IMR-90 (cell line): ENCODE data around the gene WASF1.

Experiments used
- BHLHE40 ChIP-seq: fragments of 150-350 bp; IDR thresholded peaks from 2 replicates; pipeline ENCODE4 v1.6.1; 2016; ENCODE audit warnings: mild to moderate bottlenecking, low read depth, low read length
- CEBPB ChIP-seq: IDR thresholded peaks from 2 replicates; pipeline ENCODE4 v1.6.1; 2012; ENCODE audit warnings: low read depth, low read length, improper control_type of control experiment
- CTCF ChIP-seq: conservative IDR thresholded peaks from 2 replicates; pipeline ENCODE4 v1.5.1; 2012; ENCODE audit warnings: mild to moderate bottlenecking, low read depth, low read length, improper control_type of control experiment
- MAFK ChIP-seq: IDR thresholded peaks from 2 replicates; pipeline ENCODE4 v1.6.1; 2012; ENCODE audit warnings: low read depth, low read length, improper control_type of control experiment
- MXI1 ChIP-seq: IDR thresholded peaks from 2 replicates; pipeline ENCODE4 v1.6.1; 2012; ENCODE audit warnings: low read depth, mild to moderate bottlenecking, low read length, moderate library complexity, borderline replicate concordance
- NFE2L2 ChIP-seq: fragments of 150-350 bp; IDR thresholded peaks from 2 replicates; pipeline ENCODE4 v1.6.1; 2016; ENCODE audit warnings: low read depth, mild to moderate bottlenecking, low read length
- POLR2A ChIP-seq: IDR thresholded peaks from 2 replicates; pipeline ENCODE4 v1.6.1; 2012; ENCODE audit warnings: mild to moderate bottlenecking, low read depth, low read length
- RFX5 ChIP-seq: IDR thresholded peaks from 2 replicates; pipeline ENCODE4 v1.8.0; 2012; ENCODE audit warnings: low read depth, mild to moderate bottlenecking, low read length, moderate library complexity
- SMC3 ChIP-seq: fragments of 150-350 bp; IDR thresholded peaks from 2 replicates; pipeline ENCODE4 v1.6.1; 2016; ENCODE audit warnings: low read depth, mild to moderate bottlenecking, antibody characterized with exemption, low read length, moderate library complexity
- USF2 ChIP-seq: fragments of 150-350 bp; IDR thresholded peaks from 2 replicates; pipeline ENCODE4 v1.6.1; 2017; ENCODE audit warnings: mild to moderate bottlenecking, antibody characterized with exemption, low read length, low read depth

- TF ChIP-seq CTCF (no peak), SMC3 (no peak), USF2 (no peak), POLR2A (no peak), MAFK (no peak), RFX5 (no peak), CEBPB (no peak), BHLHE40 (no peak), MXI1 (no peak), NFE2L2 (no peak)
These were observed 12.0 kb upstream of the WASF1 start for GRCh38 chr6:110191477-110191876.
